Posterior cingulate gyrus (tissue), 11 donors: ENCODE results near the gene ZNF175.
A peak's percentile ranks its signal among the peaks of the same experiment; 100 is the strongest.

Experiments
- DNase-seq, 10 donors: peaks; one replicate each; pipeline versions ENCODE4 v3.0.0 to v3.0.0-alpha.2; 2020 to 2021; ENCODE audit warnings: mixed read lengths in 3 of 10
- intact Hi-C: fragments of 100-400 bp; cut with DNase I; formaldehyde crosslinking; loops from one replicate; pipeline ENCODE4 v1.15.1; 2023

Gene ZNF175

GRCh38 chr19:51549533-51550324, 21.4 kb upstream of the ZNF175 start:
- intact Hi-C loops = no loop called here
- peak in 1 of 10 donors; percentile 53 for DNase-seq

- no peak for DNase-seq
- intact Hi-C loops = no loop called here
These were observed 20.0 kb upstream of the ZNF175 start for GRCh38 chr19:51550848-51551672.

- DNase-seq = no peak
- intact Hi-C loops = no loop called here
These were observed 19.2 kb upstream of the ZNF175 start for GRCh38 chr19:51551673-51552432.

GRCh38 chr19:51552608-51552995, 18.5 kb upstream of the ZNF175 start:
- DNase-seq = no peak
- intact Hi-C loops = no loop called here

- peak in 5 of 10 donors; percentile 48 to 90 (median 60) for DNase-seq
- intact Hi-C loops = no loop called here
These were observed 17.9 kb upstream of the ZNF175 start for GRCh38 chr19:51552996-51553725.

- intact Hi-C loops = no loop called here
- no peak for DNase-seq
These were observed 11.8 kb upstream of the ZNF175 start for GRCh38 chr19:51559240-51559639.

- no peak for DNase-seq
- intact Hi-C loops = no loop called here
These were observed 10.7 kb upstream of the ZNF175 start for GRCh38 chr19:51560339-51560738.

- no peak for DNase-seq
- intact Hi-C loops = no loop called here
These were observed 6.3 kb upstream of the ZNF175 start for GRCh38 chr19:51564791-51565190.

- no peak for DNase-seq
- intact Hi-C loops = no loop called here
These were observed 5.5 kb upstream of the ZNF175 start for GRCh38 chr19:51565583-51565982.

GRCh38 chr19:51566489-51567100, 4.5 kb upstream of the ZNF175 start:
- DNase-seq = no peak

GRCh38 chr19:51567583-51567982, 3.5 kb upstream of the ZNF175 start:
- DNase-seq = no peak
- intact Hi-C loops = no loop called here

More at GRCh38 chr19:51566489-51567100, 4.5 kb upstream of the ZNF175 start:
- intact Hi-C loops = no loop called here

GRCh38 chr19:51568456-51568855, 2.6 kb upstream of the ZNF175 start:
- intact Hi-C loops = no loop called here
- DNase-seq = no peak

- no peak for DNase-seq
- intact Hi-C loops = loop anchor here (1.0 kb wide), 1 partner anchor 23 kb away; no protein-coding TSS in a partner anchor
These were observed 516 bp downstream of the ZNF175 start for GRCh38 chr19:51571599-51571998.

- intact Hi-C loops = no loop called here
- no peak for DNase-seq
These were observed 1.3 kb downstream of the ZNF175 start for GRCh38 chr19:51572410-51572809.

GRCh38 chr19:51572908-51573307, 1.8 kb downstream of the ZNF175 start:
- intact Hi-C loops = no loop called here
- no peak for DNase-seq

- intact Hi-C loops = no loop called here
- DNase-seq = no peak
These were observed 2.2 kb downstream of the ZNF175 start for GRCh38 chr19:51573331-51573730.

GRCh38 chr19:51576850-51577249, 5.8 kb downstream of the ZNF175 start:
- DNase-seq = no peak

GRCh38 chr19:51586103-51586728, 15.1 kb downstream of the ZNF175 start:
- intact Hi-C loops = no loop called here
- DNase-seq = no peak

More at GRCh38 chr19:51576850-51577249, 5.8 kb downstream of the ZNF175 start:
- intact Hi-C loops = no loop called here

- DNase-seq = no peak
- intact Hi-C loops = no loop called here
These were observed 15.7 kb downstream of the ZNF175 start for GRCh38 chr19:51586799-51587198.
